H9 (cell line): Measurements from ENCODE around the gene POP4. TPM values are rescaled to one million over a fixed set of nuclear protein-coding genes. Genes with fewer than 3 reads are reported as not detected.

Experiments used
- DNase-seq: peaks from one replicate; pipeline ENCODE4 v3.0.0-alpha.2; 2017
- H2AFZ ChIP-seq: one replicate; pipeline ENCODE4 v1.6.1; 2013; ENCODE audit warnings: mild to moderate bottlenecking, low read length, control low read depth, moderate library complexity
- H2AK5ac ChIP-seq: 2 replicates; pipeline ENCODE4 v1.6.1; 2013; ENCODE audit warnings: low read length, control low read depth, mixed read lengths; ENCODE audit not compliant: insufficient read length
- H2BK120ac ChIP-seq: one replicate; pipeline ENCODE4 v1.6.1; 2013; ENCODE audit warnings: low read depth, mild to moderate bottlenecking, low read length, control low read depth, inconsistent platforms; ENCODE audit not compliant: poor library complexity, severe bottlenecking
- H2BK12ac ChIP-seq: 2 replicates; pipeline ENCODE4 v1.6.1; 2013; ENCODE audit warnings: low read length, control low read depth, mixed read lengths, low read depth; ENCODE audit not compliant: insufficient read length
- H2BK15ac ChIP-seq: 2 replicates; pipeline ENCODE4 v1.6.1; 2013; ENCODE audit warnings: low read depth, low read length, control low read depth
- H2BK20ac ChIP-seq: one replicate; pipeline ENCODE4 v1.6.1; 2013; ENCODE audit warnings: low read depth, mild to moderate bottlenecking, low read length, control low read depth, inconsistent platforms; ENCODE audit not compliant: poor library complexity, severe bottlenecking
- H2BK5ac ChIP-seq: 2 replicates; pipeline ENCODE4 v1.6.1; 2013; ENCODE audit warnings: low read length, control low read depth, mixed read lengths; ENCODE audit not compliant: insufficient read length
- H3K14ac ChIP-seq: 2 replicates; pipeline ENCODE4 v1.6.1; 2013; ENCODE audit warnings: low read length, control low read depth; ENCODE audit not compliant: insufficient read depth
- H3K18ac ChIP-seq: 2 replicates; pipeline ENCODE4 v1.6.1; 2013; ENCODE audit warnings: low read depth, mild to moderate bottlenecking, mixed read lengths, low read length, control low read depth; ENCODE audit not compliant: insufficient read length
- H3K23ac ChIP-seq: 2 replicates; pipeline ENCODE4 v1.6.1; 2013; ENCODE audit warnings: low read length, control low read depth, mixed read lengths, low read depth; ENCODE audit not compliant: insufficient read length
- H3K23me2 ChIP-seq: 2 replicates; pipeline ENCODE4 v1.6.1; 2013; ENCODE audit warnings: low read depth, mild to moderate bottlenecking, mixed read lengths, low read length, control low read depth; ENCODE audit not compliant: insufficient read length, poor library complexity, severe bottlenecking
- H3K27ac ChIP-seq: 2 replicates; pipeline ENCODE4 v1.5.1; 2013; ENCODE audit warnings: low read length, control low read depth, mixed read lengths, low read depth; ENCODE audit not compliant: insufficient read length
- H3K27me3 ChIP-seq: 2 replicates; pipeline ENCODE4 v1.6.1; 2013; ENCODE audit warnings: low read length, control low read depth, inconsistent platforms; ENCODE audit not compliant: insufficient read depth
- H3K4ac ChIP-seq: 2 replicates; pipeline ENCODE4 v1.6.1; 2013; ENCODE audit warnings: low read depth, mild to moderate bottlenecking, control low read depth, inconsistent platforms, low read length, moderate library complexity
- H3K4me1 ChIP-seq: 2 replicates; pipeline ENCODE4 v1.6.1; 2013; ENCODE audit warnings: low read length, control low read depth, inconsistent platforms; ENCODE audit not compliant: insufficient read depth
- H3K4me2 ChIP-seq: 2 replicates; pipeline ENCODE4 v1.6.1; 2013; ENCODE audit warnings: low read length, control low read depth, mixed read lengths; ENCODE audit not compliant: insufficient read length, insufficient read depth
- H3K56ac ChIP-seq: 2 replicates; pipeline ENCODE4 v1.6.1; 2013; ENCODE audit warnings: low read depth, mild to moderate bottlenecking, mixed read lengths, low read length, control low read depth; ENCODE audit not compliant: insufficient read length
- H3K79me1 ChIP-seq: 2 replicates; pipeline ENCODE4 v1.6.1; 2013; ENCODE audit warnings: low read depth, mild to moderate bottlenecking, moderate library complexity, low read length, control low read depth, inconsistent platforms; ENCODE audit not compliant: insufficient read depth, poor library complexity, severe bottlenecking
- H3K79me2 ChIP-seq: 2 replicates; pipeline ENCODE4 v1.6.1; 2013; ENCODE audit warnings: low read length, control low read depth, inconsistent platforms; ENCODE audit not compliant: insufficient read depth
- H3K9ac ChIP-seq: 2 replicates; pipeline ENCODE4 v1.6.1; 2013; ENCODE audit warnings: low read length, control low read depth, mixed read lengths; ENCODE audit not compliant: insufficient read length; ENCODE audit errors: extremely low read depth
- H3K9me3 ChIP-seq: one replicate; pipeline ENCODE4 v1.6.1; 2013; ENCODE audit warnings: low read depth, low read length, inconsistent platforms; ENCODE audit not compliant: control insufficient read depth
- H3T11ph ChIP-seq: one replicate; pipeline ENCODE4 v1.6.1; 2013; ENCODE audit warnings: mild to moderate bottlenecking, low read length, control low read depth, inconsistent platforms
- H4K20me1 ChIP-seq: one replicate; pipeline ENCODE4 v1.6.1; 2013; ENCODE audit not compliant: control insufficient read depth, insufficient read length, insufficient read depth
- H4K5ac ChIP-seq: 2 replicates; pipeline ENCODE4 v1.6.1; 2013; ENCODE audit warnings: low read depth, mild to moderate bottlenecking, mixed read lengths, low read length, control low read depth; ENCODE audit not compliant: insufficient read length
- H4K8ac ChIP-seq: replicated peaks from 2 replicates; pipeline ENCODE4 v1.6.1; 2013; ENCODE audit warnings: low read length, control low read depth, mixed read lengths, low read depth; ENCODE audit not compliant: insufficient read length
- H4K91ac ChIP-seq: 2 replicates; pipeline ENCODE4 v1.6.1; 2013; ENCODE audit warnings: low read depth, mild to moderate bottlenecking, moderate library complexity, mixed read lengths, low read length, control low read depth; ENCODE audit not compliant: insufficient read length
- H3K27ac Mint-ChIP-seq, 3 experiments: 2 replicates in 2 of 3; 3 replicates in 1 of 3; pipeline ENCODE4 v1.8.0; 2020 to 2021; ENCODE audit warnings: mixed read lengths in 3 of 3, mild to moderate bottlenecking in 1 of 3, moderate library complexity in 1 of 3
- H3K27me3 Mint-ChIP-seq: 2 replicates; pipeline ENCODE4 v1.8.0; 2021; ENCODE audit warnings: low read depth, mild to moderate bottlenecking, moderate library complexity, mixed read lengths
- H3K36me3 Mint-ChIP-seq, 3 experiments: 2 replicates in 2 of 3; 3 replicates in 1 of 3; pipeline ENCODE4 v1.8.0; 2020 to 2021; ENCODE audit warnings: low read depth in 3 of 3, mixed read lengths in 3 of 3; ENCODE audit not compliant: insufficient read depth in 1 of 3
- H3K4me1 Mint-ChIP-seq, 2 experiments: 2 replicates each; pipeline ENCODE4 v1.8.0; 2020; ENCODE audit warnings: mixed read lengths in 2 of 2
- H3K4me3 Mint-ChIP-seq, 2 experiments: 2 replicates in 1 of 2; 3 replicates in 1 of 2; pipeline ENCODE4 v1.8.0; 2020 to 2021; ENCODE audit warnings: mild to moderate bottlenecking in 2 of 2, mixed read lengths in 2 of 2, moderate library complexity in 1 of 2
- H3K9me3 Mint-ChIP-seq, 2 experiments: 2 replicates in 1 of 2; 3 replicates in 1 of 2; pipeline ENCODE4 v1.8.0; 2020; ENCODE audit warnings: mild to moderate bottlenecking in 2 of 2, mixed read lengths in 2 of 2, moderate library complexity in 1 of 2
- CTCF ChIP-seq: fragments of 200-600 bp; sonication (generic); conservative IDR thresholded peaks from 3 replicates; pipeline ENCODE4 v1.8.0; 2021; ENCODE audit warnings: antibody characterized with exemption, mild to moderate bottlenecking
- WGBS: extraction: QIAGEN DNeasy Blood & Tissue Kit; methylation state at CpG from one replicate; pipeline ENCODE4 v1.1.7; 2013; ENCODE audit warnings: missing lambda C conversion rate, low lambda C conversion rate, mixed read lengths; ENCODE audit not compliant: insufficient read length; ENCODE audit errors: extremely low coverage; 5-methylcytosine and 5-hydroxymethylcytosine counted together
- total RNA-seq: library from RNA; stranded (reverse); gene quantifications from 2 replicates; pipeline ENCODE4 v1.2.1, GENCODE V29; 2021

The POP4 gene
- total RNA-seq, 1 experiment from 2014 or later = 51.4 TPM

DNA sequence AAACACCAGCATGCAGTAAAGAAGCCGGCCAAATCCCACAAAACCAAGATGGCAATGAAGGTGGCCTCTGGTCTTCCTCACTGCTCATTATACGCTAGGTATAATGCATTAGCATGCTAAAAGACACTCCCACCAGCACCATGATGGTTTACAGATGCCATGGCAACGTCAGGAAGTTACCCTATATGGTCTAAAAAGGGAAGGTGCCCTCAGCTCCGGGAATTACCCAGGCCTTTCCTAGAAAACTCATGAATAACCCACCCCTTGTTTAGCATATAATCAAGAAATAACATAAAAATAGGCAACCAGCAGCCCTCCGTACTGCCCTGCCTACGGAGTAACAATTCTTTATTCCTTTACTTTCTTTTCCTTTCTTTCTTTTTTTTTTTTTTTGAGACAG is 38.1 kb downstream of the POP4 start:
- Mint-ChIP-seq H3K27me3 (peaks cover 8% of the 10 kb centered on the region), H3K36me3 (no peaks in the 10 kb centered on the region), H3K27ac (no peak overlapping the region), H3K4me3 (no peak overlapping the region; a peak in 1 of 5 replicates), H3K9me3 (no peaks in the 10 kb centered on the region), H3K4me1 (peaks cover 19 to 20% of the 10 kb centered on the region in 2 experiments)
- no peak overlapping the region for H2AFZ ChIP-seq
- H3K4me1 ChIP-seq = peaks cover 4% of the 10 kb centered on the region; the same call in 1 of the 2 replicates
- H2AK5ac ChIP-seq = no peak overlapping the region
- H4K8ac ChIP-seq = no peak overlapping the region
- no peaks in the 10 kb centered on the region for H4K20me1 ChIP-seq
- no peaks in the 10 kb centered on the region for H3K79me2 ChIP-seq
- H3K4ac ChIP-seq = no peak overlapping the region
- WGBS = no CpG with 5 or more reads among the region's 6 CpGs
- no peak overlapping the region for H3K14ac ChIP-seq
- TF ChIP-seq CTCF = no peak
- H3K79me1 ChIP-seq = no peaks in the 10 kb centered on the region
- H3K23ac ChIP-seq = no peak overlapping the region
- H3T11ph ChIP-seq = no peak overlapping the region
- H4K91ac ChIP-seq = no peak overlapping the region
- no peak for DNase-seq
- H3K27me3 ChIP-seq = no peaks in the 10 kb centered on the region
- H4K5ac ChIP-seq = no peak overlapping the region
- H3K56ac ChIP-seq = no peak overlapping the region
- H3K27ac ChIP-seq = no peak overlapping the region
- H2BK15ac ChIP-seq = no peak overlapping the region
- H3K23me2 ChIP-seq = no peaks in the 10 kb centered on the region
- no peak overlapping the region for H2BK20ac ChIP-seq
- H3K18ac ChIP-seq = no peak overlapping the region
- no peak overlapping the region for H2BK12ac ChIP-seq
- H3K4me2 ChIP-seq = no peak overlapping the region
- H3K9me3 ChIP-seq = no peaks in the 10 kb centered on the region
- no peak overlapping the region for H2BK5ac ChIP-seq
- H2BK120ac ChIP-seq = no peak overlapping the region
- H3K9ac ChIP-seq = no peak overlapping the region
